Activated CD4-positive, CD25-positive, alpha-beta regulatory T cell treated with anti-CD3 and anti-CD28 coated beads, Interleukin-2, amount 50 U/mL, for 24 hours (primary cell): ENCODE results near the gene CHCHD4.

ENCODE experiments used
- ATAC-seq, 2 donors: fragments of 150-1000 bp; cut with Tn5 transposase; one replicate each; pipeline ENCODE4 v1.10.0; 2021; ENCODE audit warnings: mild to moderate bottlenecking in 1 of 2, moderate library complexity in 1 of 2

Gene CHCHD4

GRCh38 chr3:14148041-14148985 is 23.6 kb upstream of the CHCHD4 start:
- no peak for ATAC-seq

GRCh38 chr3:14147617-14148016 is 22.9 kb upstream of the CHCHD4 start:
- ATAC-seq, result no peak

- no peak for ATAC-seq
Observed at GRCh38 chr3:14147066-14147435, 22.4 kb upstream of the CHCHD4 start.

GRCh38 chr3:14146381-14147065 is 21.9 kb upstream of the CHCHD4 start:
- no peak for ATAC-seq

GRCh38 chr3:14145670-14146380 is 21.2 kb upstream of the CHCHD4 start:
- ATAC-seq, result no peak

- no peak for ATAC-seq
Observed at GRCh38 chr3:14145236-14145635, 20.6 kb upstream of the CHCHD4 start.

GRCh38 chr3:14144423-14145075 is 19.9 kb upstream of the CHCHD4 start:
- peak; percentile 83 to 84 for ATAC-seq

- no peak for ATAC-seq
Observed at GRCh38 chr3:14143271-14144225, 18.9 kb upstream of the CHCHD4 start.

- ATAC-seq, result peak; percentile 13 to 31
Observed at GRCh38 chr3:14142567-14143270, 18.0 kb upstream of the CHCHD4 start.

- ATAC-seq, result no peak
Observed at GRCh38 chr3:14141602-14142341, 17.1 kb upstream of the CHCHD4 start.

GRCh38 chr3:14141144-14141543 is 16.5 kb upstream of the CHCHD4 start:
- ATAC-seq, result no peak

GRCh38 chr3:14140668-14141067 is 16.0 kb upstream of the CHCHD4 start:
- ATAC-seq, result no peak

- no peak for ATAC-seq
Observed at GRCh38 chr3:14139771-14140170, 15.1 kb upstream of the CHCHD4 start.

- no peak for ATAC-seq
Observed at GRCh38 chr3:14138878-14139655, 14.4 kb upstream of the CHCHD4 start.

- ATAC-seq, result no peak
Observed at GRCh38 chr3:14138109-14138877, 13.6 kb upstream of the CHCHD4 start.

- ATAC-seq, result no peak
Observed at GRCh38 chr3:14137445-14137844, 12.8 kb upstream of the CHCHD4 start.

GRCh38 chr3:14137004-14137403 is 12.3 kb upstream of the CHCHD4 start:
- ATAC-seq, result no peak

- no peak for ATAC-seq
Observed at GRCh38 chr3:14135581-14135980, 10.9 kb upstream of the CHCHD4 start.

GRCh38 chr3:14134291-14134690 is 9.6 kb upstream of the CHCHD4 start:
- no peak for ATAC-seq
